SH-SY5Y (cell line): Measurements from ENCODE around the gene TASP1.

ENCODE experiments used
- GATA2 ChIP-seq: IDR thresholded peaks from 2 replicates; pipeline ENCODE4 v1.6.1; 2011; ENCODE audit warnings: mild to moderate bottlenecking, low read depth, low read length
- GATA3 ChIP-seq: IDR thresholded peaks from 2 replicates; pipeline ENCODE4 v1.6.1; 2011; ENCODE audit warnings: low read depth, mild to moderate bottlenecking, low read length, moderate library complexity

GRCh38 chr20:13563854-13564253 is 74.9 kb downstream of the TASP1 start:
- TF ChIP-seq GATA2 (no peak), GATA3 (no peak)
